GM21447 (cell line): ENCODE data around the gene IGSF9B.
"Not testable (repeated sequence)": the region's sequence is repeated elsewhere in the genome, so short reads cannot be mapped to it uniquely, and the experiment has no call there.

Experiments
- ATAC-seq: cut with Tn5 transposase; IDR thresholded peaks from one replicate; pipeline ENCODE4 v1.9.1; 2021; ENCODE audit not compliant: unreplicated experiment

The IGSF9B gene, protein sequence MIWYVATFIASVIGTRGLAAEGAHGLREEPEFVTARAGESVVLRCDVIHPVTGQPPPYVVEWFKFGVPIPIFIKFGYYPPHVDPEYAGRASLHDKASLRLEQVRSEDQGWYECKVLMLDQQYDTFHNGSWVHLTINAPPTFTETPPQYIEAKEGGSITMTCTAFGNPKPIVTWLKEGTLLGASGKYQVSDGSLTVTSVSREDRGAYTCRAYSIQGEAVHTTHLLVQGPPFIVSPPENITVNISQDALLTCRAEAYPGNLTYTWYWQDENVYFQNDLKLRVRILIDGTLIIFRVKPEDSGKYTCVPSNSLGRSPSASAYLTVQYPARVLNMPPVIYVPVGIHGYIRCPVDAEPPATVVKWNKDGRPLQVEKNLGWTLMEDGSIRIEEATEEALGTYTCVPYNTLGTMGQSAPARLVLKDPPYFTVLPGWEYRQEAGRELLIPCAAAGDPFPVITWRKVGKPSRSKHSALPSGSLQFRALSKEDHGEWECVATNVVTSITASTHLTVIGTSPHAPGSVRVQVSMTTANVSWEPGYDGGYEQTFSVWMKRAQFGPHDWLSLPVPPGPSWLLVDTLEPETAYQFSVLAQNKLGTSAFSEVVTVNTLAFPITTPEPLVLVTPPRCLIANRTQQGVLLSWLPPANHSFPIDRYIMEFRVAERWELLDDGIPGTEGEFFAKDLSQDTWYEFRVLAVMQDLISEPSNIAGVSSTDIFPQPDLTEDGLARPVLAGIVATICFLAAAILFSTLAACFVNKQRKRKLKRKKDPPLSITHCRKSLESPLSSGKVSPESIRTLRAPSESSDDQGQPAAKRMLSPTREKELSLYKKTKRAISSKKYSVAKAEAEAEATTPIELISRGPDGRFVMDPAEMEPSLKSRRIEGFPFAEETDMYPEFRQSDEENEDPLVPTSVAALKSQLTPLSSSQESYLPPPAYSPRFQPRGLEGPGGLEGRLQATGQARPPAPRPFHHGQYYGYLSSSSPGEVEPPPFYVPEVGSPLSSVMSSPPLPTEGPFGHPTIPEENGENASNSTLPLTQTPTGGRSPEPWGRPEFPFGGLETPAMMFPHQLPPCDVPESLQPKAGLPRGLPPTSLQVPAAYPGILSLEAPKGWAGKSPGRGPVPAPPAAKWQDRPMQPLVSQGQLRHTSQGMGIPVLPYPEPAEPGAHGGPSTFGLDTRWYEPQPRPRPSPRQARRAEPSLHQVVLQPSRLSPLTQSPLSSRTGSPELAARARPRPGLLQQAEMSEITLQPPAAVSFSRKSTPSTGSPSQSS (N-terminal part only)

GRCh38 chr11:133956650-133957633 lies at the start of gene IGSF9B:
TSS of gene IGSF9B (minus strand) at chr11:133956968. CDS start at chr11:133956754, 214 bp downstream.
- peak; percentile 97 for ATAC-seq

- ATAC-seq = no peak
Measured at GRCh38 chr11:134004496-134005172, 47.9 kb upstream of the IGSF9B start.

DNA sequence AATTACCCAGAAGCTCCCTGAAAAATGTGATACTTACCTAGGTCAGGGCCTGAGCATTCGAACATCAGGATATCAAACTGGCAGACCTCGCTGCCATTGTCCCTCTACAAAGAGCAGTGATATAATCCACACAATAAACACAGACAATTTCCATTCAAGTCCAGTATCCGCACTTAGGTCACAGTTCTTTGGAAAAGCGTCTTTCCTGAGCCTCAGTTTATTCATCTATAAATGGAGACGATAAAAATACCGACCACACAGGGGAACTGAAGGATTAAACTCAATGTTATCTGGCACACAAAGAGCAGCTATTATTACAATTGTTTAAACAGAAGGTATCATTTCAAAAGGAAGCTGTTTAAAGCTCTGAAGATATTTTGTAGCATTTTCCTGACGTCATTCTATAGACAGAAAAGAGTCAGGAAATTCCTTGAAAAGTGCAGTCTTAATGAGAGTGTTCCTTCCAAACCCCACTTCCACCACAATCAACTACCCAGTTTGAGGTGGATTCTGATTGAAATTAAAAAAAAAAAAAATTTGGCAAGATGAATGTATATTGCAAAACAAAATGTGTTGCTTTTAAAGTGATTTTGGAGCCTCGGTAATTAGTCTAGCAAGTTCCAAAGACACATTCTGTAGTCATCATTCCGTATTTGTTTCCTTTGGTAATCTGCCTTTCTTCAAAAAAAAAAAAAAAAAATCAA lies 47.2 kb upstream of the IGSF9B start:
- ATAC-seq = no peak

- ATAC-seq = not testable (repeated sequence)
Measured at GRCh38 chr11:134002819-134003218, 46.1 kb upstream of the IGSF9B start.

DNA sequence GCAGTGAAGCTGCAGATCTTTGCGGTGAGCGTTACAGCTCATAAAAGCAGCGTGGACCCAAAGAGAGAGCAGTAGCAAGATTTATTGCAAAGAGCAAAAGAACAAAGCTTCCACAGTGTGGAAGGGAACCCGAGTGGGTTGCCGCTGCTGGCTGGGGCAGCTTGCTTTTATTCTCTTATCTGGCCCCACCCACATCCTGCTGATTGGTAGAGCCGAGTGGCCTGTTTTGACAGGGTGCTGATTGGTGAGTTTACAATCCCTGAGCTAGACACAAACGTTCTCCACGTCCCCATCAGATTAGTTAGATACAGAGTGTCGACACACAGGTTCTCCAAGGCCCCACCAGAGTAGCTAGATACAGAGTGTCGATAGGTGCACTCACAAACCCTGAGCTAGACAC lies 45.6 kb upstream of the IGSF9B start:
- ATAC-seq = not testable (repeated sequence)

GRCh38 chr11:134001596-134001995 lies 44.8 kb upstream of the IGSF9B start:
- no peak for ATAC-seq

DNA sequence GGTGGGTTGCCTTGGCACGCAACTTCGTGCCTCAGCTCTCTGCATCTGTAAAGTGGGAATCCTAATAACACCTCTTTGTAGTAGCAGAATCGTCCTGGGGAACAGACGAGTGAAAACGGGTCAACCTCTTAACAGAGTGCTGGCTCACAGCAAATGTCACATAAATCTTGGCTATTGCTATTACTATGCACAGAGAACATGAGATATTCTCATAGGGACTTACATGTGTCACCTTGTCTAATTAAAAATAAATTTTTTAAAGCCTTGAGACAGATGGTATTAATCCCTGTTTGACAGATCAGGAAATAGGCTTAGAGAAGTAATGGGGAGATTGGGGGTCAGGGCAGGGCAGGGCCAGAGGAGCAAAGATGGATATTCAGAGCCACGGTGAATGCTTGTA lies 44.3 kb upstream of the IGSF9B start:
- no peak for ATAC-seq

GRCh38 chr11:133999355-133999754 lies 42.6 kb upstream of the IGSF9B start:
- ATAC-seq = no peak

DNA sequence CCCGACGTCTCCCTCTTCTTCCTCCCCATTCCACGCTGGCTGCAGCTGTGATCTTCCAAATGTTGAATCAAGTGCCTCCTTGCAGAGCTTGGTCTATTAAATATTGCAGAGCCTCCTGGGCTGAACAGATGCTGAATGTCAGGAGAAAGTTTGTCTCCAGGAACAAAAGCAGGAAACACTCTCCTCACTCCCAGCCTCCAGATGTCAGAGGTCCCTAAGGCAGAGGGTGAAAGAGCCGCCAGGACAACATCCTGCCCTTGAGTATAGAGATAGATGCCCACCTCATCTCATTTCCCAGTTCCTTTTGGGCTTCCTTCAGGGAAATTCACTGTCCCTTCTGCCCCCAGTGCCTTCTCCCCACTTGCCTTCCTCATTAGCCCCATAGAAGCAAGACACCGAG lies 40.8 kb upstream of the IGSF9B start:
- ATAC-seq = no peak

DNA sequence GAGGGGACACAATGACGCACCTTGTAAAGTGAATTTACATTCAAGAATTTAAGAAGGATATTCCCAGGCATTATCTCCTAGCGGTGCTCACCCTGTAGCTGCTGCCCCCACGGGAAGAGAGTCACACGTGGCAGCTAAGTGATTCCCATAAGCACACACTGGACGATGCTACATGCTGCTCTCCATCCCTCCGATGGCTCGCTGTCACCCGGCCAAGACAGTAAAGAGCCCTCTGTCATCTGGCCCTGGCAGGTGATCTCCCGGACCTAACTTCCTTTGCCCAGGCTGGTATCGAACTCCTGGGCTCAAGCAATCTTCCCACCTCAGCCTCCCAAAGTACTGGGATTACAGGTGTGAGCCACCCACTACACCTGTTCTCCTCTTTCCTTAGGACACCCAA lies 39.9 kb upstream of the IGSF9B start:
- no peak for ATAC-seq

DNA sequence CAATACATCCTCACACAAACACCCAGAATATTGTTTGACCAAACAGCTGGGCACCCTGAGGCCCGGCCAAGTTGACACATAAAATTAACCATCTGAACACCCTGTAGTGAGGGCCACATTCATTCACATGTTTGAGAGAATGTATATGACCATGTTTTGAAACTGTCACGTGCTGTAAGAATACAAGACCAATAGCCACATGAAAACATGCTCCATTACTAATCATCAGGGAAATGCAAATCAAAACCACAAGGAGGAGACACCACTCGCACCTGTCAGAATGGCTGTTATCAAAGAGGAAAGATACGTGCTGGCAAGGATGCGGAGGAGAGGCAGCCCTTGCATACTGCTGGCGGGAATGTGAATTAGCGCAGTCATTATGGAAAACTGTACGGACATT lies 38.3 kb upstream of the IGSF9B start:
- no peak for ATAC-seq

GRCh38 chr11:133993921-133994320 lies 37.2 kb upstream of the IGSF9B start:
- ATAC-seq = no peak

GRCh38 chr11:133993107-133993506 lies 36.3 kb upstream of the IGSF9B start:
- no peak for ATAC-seq

DNA sequence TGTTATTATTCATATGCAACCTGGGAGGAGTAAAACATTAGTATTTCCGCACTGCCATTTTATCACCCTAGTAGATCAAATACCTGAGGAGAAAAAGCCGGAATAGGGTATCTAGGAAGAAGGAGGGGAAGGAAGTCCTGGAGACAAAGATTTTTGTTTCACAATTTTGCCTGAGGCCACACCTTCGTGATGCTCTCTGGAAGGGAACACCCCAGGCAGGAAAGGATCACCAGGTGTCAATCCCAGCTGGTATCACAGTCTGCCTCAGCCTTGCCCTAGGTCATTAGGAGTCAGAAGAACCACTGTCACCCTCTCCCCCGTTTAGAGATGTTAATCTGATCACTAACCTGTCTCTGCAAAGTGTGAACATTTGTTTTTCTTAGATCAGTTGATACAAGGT lies 35.4 kb upstream of the IGSF9B start:
- ATAC-seq = no peak

- no peak for ATAC-seq
Measured at GRCh38 chr11:133991101-133991500, 34.3 kb upstream of the IGSF9B start.

DNA sequence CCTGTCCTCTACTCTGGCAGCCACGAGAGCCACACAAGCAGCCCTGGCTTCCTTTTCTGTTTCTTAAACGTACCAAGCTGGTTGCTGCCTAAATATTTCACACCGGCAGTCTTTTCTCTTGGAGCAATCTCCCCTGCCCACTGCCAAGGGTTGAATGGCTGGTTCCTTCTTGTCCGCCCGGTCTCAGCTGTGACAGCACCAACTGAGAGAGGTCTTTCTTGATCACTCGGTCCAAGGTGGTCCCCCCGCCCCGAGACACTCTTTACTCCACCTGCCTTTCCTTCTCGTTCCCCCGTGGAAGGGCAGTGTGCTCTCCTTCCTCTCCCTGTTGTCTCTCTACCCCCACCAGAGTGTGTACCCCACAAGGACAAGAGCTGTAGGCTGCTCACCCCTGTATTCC lies 33.7 kb upstream of the IGSF9B start:
- ATAC-seq = no peak

DNA sequence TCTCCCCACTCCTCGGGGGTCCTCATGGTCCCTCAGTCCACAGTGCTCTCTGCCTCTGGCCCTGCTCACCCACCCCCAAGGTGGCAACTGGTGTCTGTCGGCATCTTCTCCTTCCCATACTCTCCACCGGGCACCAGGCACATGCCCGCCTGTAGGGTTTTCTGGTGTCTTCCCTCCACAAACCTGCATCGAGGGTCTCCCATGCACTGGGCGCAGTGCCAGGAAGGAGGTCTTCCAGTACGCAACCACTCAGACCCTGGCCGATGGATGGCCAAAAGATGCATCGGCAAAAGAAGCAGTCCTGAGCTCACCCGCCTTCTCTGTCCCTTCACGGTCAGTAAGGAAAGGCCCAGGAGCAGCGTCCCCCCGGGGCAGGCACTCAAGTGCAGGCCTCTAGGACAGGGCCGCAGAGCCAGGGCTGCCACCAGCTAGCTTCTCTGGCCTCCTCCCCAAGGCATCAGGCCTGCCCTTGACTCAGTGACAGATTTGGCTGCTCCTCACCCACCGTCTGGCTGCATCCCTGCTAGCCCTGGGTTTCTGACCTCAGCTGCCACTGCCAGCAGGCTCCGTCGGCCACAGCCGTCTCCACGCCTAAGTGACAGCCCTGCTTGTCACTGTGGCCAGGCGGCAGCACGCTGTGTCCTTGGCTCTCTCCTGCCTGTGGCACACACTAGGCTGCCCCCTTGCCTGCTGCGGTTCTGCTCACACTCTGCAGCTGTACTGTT lies 32.1 kb upstream of the IGSF9B start:
- no peak for ATAC-seq

DNA sequence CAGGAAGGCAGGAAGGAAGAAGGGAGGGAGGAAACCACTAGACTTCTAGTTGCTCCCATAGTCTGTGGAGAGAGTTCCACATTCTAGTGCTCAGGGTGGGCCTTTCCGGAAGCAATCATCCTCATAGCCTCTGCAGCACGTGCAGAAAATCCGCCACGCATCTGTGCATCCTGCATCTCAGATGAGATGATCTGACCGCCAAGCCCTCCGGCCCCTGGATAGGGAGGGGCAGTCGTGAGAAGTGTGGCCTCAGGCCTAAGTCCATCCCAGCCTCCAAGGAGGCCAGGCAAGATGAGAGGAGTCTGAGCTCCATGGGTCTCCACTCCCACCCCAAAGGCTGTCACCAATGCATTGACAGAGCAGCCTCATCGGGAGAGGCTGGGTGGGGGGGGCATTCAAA lies 30.4 kb upstream of the IGSF9B start:
- no peak for ATAC-seq
